Liver (tissue), 3 donors: ENCODE results near the gene VAMP4.

ENCODE experiments used
- RAD21 ChIP-seq, 2 donors: IDR thresholded peaks; 2 replicates each; pipeline ENCODE4 v1.6.1; 2016; ENCODE audit warnings: antibody characterized with exemption in 2 of 2, mild to moderate bottlenecking in 2 of 2
- TF ChIP-seq, protein P1 (sequence below): fragments of 150-350 bp; IDR thresholded peaks from 2 replicates; pipeline ENCODE4 v1.5.1; 2017; ENCODE audit warnings: improper control_type of control experiment, low read depth, low read length; ENCODE audit not compliant: missing input control
- TF ChIP-seq, protein P2 (sequence below): IDR thresholded peaks from 2 replicates; pipeline ENCODE4 v1.6.1; 2016; ENCODE audit warnings: antibody characterized with exemption
- donor health status: healthy.
- donor health status: healthy.

DNA sequence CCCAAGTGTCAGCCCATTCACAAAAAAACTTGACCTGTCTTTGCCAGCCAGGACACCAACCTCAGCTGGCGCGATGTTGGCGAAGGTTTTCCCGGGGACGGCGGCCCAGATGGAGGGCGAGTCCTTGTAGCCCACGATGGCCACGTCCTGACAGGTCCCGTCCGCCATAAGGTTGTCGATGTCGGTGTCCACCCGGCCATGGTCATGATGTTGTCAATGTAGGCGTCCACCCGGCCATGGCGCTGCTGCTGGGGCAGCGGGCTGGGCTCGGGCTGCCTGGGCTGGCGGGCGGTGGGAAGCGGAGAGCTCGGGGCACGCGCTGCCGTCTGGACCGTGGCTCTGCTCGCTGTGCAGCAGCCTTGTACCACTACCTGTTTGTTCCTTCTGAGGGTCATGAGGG lies 71.1 kb downstream of the VAMP4 start:
- TF ChIP-seq, protein P1, sequence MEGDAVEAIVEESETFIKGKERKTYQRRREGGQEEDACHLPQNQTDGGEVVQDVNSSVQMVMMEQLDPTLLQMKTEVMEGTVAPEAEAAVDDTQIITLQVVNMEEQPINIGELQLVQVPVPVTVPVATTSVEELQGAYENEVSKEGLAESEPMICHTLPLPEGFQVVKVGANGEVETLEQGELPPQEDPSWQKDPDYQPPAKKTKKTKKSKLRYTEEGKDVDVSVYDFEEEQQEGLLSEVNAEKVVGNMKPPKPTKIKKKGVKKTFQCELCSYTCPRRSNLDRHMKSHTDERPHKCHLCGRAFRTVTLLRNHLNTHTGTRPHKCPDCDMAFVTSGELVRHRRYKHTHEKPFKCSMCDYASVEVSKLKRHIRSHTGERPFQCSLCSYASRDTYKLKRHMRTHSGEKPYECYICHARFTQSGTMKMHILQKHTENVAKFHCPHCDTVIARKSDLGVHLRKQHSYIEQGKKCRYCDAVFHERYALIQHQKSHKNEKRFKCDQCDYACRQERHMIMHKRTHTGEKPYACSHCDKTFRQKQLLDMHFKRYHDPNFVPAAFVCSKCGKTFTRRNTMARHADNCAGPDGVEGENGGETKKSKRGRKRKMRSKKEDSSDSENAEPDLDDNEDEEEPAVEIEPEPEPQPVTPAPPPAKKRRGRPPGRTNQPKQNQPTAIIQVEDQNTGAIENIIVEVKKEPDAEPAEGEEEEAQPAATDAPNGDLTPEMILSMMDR, result no peak
- no peak for TF ChIP-seq RAD21 (IDR thresholded peaks at IDR 0.05)
- TF ChIP-seq, protein P2, sequence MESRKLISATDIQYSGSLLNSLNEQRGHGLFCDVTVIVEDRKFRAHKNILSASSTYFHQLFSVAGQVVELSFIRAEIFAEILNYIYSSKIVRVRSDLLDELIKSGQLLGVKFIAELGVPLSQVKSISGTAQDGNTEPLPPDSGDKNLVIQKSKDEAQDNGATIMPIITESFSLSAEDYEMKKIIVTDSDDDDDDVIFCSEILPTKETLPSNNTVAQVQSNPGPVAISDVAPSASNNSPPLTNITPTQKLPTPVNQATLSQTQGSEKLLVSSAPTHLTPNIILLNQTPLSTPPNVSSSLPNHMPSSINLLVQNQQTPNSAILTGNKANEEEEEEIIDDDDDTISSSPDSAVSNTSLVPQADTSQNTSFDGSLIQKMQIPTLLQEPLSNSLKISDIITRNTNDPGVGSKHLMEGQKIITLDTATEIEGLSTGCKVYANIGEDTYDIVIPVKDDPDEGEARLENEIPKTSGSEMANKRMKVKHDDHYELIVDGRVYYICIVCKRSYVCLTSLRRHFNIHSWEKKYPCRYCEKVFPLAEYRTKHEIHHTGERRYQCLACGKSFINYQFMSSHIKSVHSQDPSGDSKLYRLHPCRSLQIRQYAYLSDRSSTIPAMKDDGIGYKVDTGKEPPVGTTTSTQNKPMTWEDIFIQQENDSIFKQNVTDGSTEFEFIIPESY, result no peak
